Stimulated activated naive CD4-positive, alpha-beta T cell (primary cell): ENCODE results near the gene RCN1.
"Not testable (repeated sequence)": the region's sequence is repeated elsewhere in the genome, so short reads cannot be mapped to it uniquely, and the experiment has no call there.

ENCODE experiments used
- DNase-seq, 6 experiments: peaks; one replicate each; lab custom pipeline; 2025; lab: John Stamatoyannopoulos, UW

RCN1 gene

GRCh38 chr11:32079553-32079952 lies 11.3 kb upstream of the RCN1 start:
- no peak for DNase-seq

GRCh38 chr11:32080361-32080980 lies 10.4 kb upstream of the RCN1 start:
- no peak for DNase-seq

- no peak for DNase-seq
These were observed 9.7 kb upstream of the RCN1 start for GRCh38 chr11:32081129-32081641.

GRCh38 chr11:32081901-32082300 lies 9.0 kb upstream of the RCN1 start:
- no peak for DNase-seq

- DNase-seq = no peak
These were observed 8.4 kb upstream of the RCN1 start for GRCh38 chr11:32082346-32082986.

GRCh38 chr11:32087597-32087996 lies 3.3 kb upstream of the RCN1 start:
- DNase-seq = no peak

GRCh38 chr11:32088117-32088941 lies 2.5 kb upstream of the RCN1 start:
- no peak for DNase-seq

- no peak for DNase-seq
These were observed 1.8 kb downstream of the RCN1 start for GRCh38 chr11:32092581-32093170.

- DNase-seq = no peak
These were observed 4.0 kb downstream of the RCN1 start for GRCh38 chr11:32094923-32095322.

- DNase-seq = no peak
These were observed 7.4 kb downstream of the RCN1 start for GRCh38 chr11:32098142-32098903.

- no peak for DNase-seq
These were observed 8.6 kb downstream of the RCN1 start for GRCh38 chr11:32099516-32099915.

GRCh38 chr11:32100495-32100894 lies 9.6 kb downstream of the RCN1 start:
- DNase-seq = no peak

- DNase-seq = no peak
These were observed 10.9 kb downstream of the RCN1 start for GRCh38 chr11:32101791-32102190.

- DNase-seq = not testable (repeated sequence)
These were observed 12.3 kb downstream of the RCN1 start for GRCh38 chr11:32103121-32103719.

GRCh38 chr11:32103941-32104340 lies 13.1 kb downstream of the RCN1 start:
- no peak for DNase-seq

GRCh38 chr11:32105871-32106560 lies 15.1 kb downstream of the RCN1 start:
- no peak for DNase-seq

GRCh38 chr11:32107647-32108046 lies 16.8 kb downstream of the RCN1 start:
- DNase-seq = no peak

- no peak for DNase-seq
These were observed 17.7 kb downstream of the RCN1 start for GRCh38 chr11:32108576-32108975.

- DNase-seq = no peak
These were observed 18.3 kb downstream of the RCN1 start for GRCh38 chr11:32109138-32109537.

- DNase-seq = no peak
These were observed 18.7 kb downstream of the RCN1 start for GRCh38 chr11:32109592-32109991.

- DNase-seq = no peak
These were observed 19.9 kb downstream of the RCN1 start for GRCh38 chr11:32110795-32111194.
